Stimulated activated CD4-positive, alpha-beta T cell treated with anti-CD3 and anti-CD28 coated beads, Interleukin-4, amount 100 ng/mL, for 1 hour (primary cell): Measurements from ENCODE around the gene MYADM.
"Not testable (repeated sequence)": the region's sequence is repeated elsewhere in the genome, so short reads cannot be mapped to it uniquely, and the experiment has no call there.

Experiments used
- DNase-seq: peaks from one replicate; pipeline ENCODE4 v3.0.0-alpha.2; 2020

The MYADM gene, protein sequence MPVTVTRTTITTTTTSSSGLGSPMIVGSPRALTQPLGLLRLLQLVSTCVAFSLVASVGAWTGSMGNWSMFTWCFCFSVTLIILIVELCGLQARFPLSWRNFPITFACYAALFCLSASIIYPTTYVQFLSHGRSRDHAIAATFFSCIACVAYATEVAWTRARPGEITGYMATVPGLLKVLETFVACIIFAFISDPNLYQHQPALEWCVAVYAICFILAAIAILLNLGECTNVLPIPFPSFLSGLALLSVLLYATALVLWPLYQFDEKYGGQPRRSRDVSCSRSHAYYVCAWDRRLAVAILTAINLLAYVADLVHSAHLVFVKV

GRCh38 chr19:53867225-53868090, at the start of gene MYADM:
Gene MYADM (plus strand): TSS chr19:53867883. CDS start chr19:53873530, 5,647 bp downstream.
- peak; percentile 98 for DNase-seq

DNA sequence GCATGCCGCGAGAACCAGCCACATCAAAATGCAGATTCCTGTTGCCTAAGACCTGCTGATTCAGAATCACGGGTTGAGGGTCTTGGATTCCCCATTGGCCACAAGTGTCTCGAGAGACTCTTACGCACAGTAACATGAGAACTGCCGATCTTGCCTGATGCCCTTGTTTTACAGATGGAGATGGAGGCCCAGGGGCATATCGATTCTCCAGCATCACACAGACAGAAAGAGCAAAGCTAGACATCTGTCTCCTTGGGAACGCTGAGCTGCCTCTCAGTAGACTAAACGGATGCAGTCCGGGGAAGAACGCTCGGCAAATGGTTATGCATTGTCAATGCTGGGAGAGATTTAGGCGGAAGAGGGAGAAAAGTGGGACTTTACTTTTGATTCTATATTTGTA, 48.9 kb upstream of the MYADM start:
- no peak for DNase-seq

GRCh38 chr19:53819861-53820260, 47.8 kb upstream of the MYADM start:
- DNase-seq: no peak

- no peak for DNase-seq
These were observed 44.1 kb upstream of the MYADM start for GRCh38 chr19:53823380-53824120.

GRCh38 chr19:53824134-53824611, 43.5 kb upstream of the MYADM start, which contains the start of gene NLRP12:
Gene NLRP12 (minus strand): TSS chr19:53824314. CDS start chr19:53824174, 140 bp downstream.
- DNase-seq: no peak

GRCh38 chr19:53826876-53827275, 40.8 kb upstream of the MYADM start:
- DNase-seq: no peak

GRCh38 chr19:53828531-53828930, 39.2 kb upstream of the MYADM start:
- DNase-seq: no peak

DNA sequence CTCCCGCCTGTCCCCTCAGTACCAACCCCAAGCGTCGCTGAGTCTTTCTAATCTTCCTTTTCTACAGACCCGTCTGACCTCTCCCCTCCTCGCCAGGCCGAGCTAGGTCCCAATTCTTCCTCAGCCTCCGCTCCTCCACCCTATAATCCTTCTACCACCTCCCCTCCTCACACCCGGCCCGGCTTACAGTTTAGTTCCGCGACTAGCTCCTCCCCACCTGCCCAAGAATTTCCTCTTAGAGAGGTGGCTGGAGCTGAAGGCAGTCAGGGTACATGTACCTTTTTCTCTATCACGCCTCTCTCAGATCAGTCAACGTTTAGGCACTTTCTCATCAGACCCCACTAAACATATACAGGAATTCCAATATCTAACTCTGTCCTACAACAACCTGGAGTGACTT, 34.8 kb upstream of the MYADM start:
- DNase-seq: not testable (repeated sequence)

- DNase-seq: not testable (repeated sequence)
These were observed 29.2 kb upstream of the MYADM start for GRCh38 chr19:53838446-53838845.

- not testable (repeated sequence) for DNase-seq
These were observed 27.4 kb upstream of the MYADM start for GRCh38 chr19:53840241-53840640.

DNA sequence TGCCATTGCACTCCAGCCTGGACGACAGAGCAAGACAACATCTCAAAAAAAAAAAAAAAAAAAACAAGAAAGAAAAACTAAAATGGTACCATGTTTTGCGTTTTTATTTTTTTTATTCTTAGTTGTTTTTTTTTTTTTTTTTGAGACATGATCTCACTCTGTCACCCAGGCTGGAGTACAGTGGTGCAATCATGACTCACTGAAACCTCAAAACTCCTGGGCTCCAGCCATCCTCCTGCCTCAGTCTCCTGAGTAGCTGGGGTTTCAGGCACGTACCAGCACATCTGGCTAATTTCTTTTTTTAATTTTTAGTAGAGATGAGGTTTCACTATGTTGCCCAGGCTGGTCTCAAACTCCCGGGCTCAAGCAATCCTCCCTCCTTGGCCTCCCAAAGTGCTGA, 26.8 kb upstream of the MYADM start:
- not testable (repeated sequence) for DNase-seq

GRCh38 chr19:53844849-53845246, 22.8 kb upstream of the MYADM start:
- DNase-seq: no peak

- no peak for DNase-seq
These were observed 20.1 kb upstream of the MYADM start for GRCh38 chr19:53847555-53847954.

GRCh38 chr19:53849237-53849676, 18.4 kb upstream of the MYADM start:
- no peak for DNase-seq

- no peak for DNase-seq
These were observed 14.0 kb upstream of the MYADM start for GRCh38 chr19:53853707-53854106.

- DNase-seq: no peak
These were observed 3.3 kb upstream of the MYADM start for GRCh38 chr19:53864308-53864836.

- DNase-seq: no peak
These were observed 2.2 kb upstream of the MYADM start for GRCh38 chr19:53865523-53865917.

GRCh38 chr19:53865918-53866864, 1.5 kb upstream of the MYADM start:
- DNase-seq: peak; percentile 53

GRCh38 chr19:53866865-53867224, 838 bp upstream of the MYADM start:
- no peak for DNase-seq

GRCh38 chr19:53868091-53868891, 608 bp downstream of the MYADM start:
- DNase-seq: peak; percentile 30
